Measurements from ENCODE around the gene HDHD5.

- TF ChIP-seq CTCF (IDR thresholded peaks at IDR 0.05; ENCODE audit: insufficient read depth, low read length, poor library complexity, severe bottlenecking) (no peak), EZH2phosphoT487 (conservative IDR thresholded peaks at IDR 0.05; ENCODE audit: low read length) (no peak)
Measured at GRCh38 chr22:17117400-17117799, 41.7 kb downstream of the HDHD5 start.

Data from SU-DHL-6 (cell line).